GM10847 (cell line): ENCODE results near the gene SOWAHA.

Source experiments
- POLR2A ChIP-seq: IDR thresholded peaks from 2 replicates; pipeline ENCODE4 v1.6.1; 2011; ENCODE audit not compliant: insufficient read length; ENCODE audit errors: extremely low read depth

Gene SOWAHA

GRCh38 chr5:132774896-132775295 is 38.2 kb upstream of the SOWAHA start:
- TF ChIP-seq POLR2A: no peak

DNA sequence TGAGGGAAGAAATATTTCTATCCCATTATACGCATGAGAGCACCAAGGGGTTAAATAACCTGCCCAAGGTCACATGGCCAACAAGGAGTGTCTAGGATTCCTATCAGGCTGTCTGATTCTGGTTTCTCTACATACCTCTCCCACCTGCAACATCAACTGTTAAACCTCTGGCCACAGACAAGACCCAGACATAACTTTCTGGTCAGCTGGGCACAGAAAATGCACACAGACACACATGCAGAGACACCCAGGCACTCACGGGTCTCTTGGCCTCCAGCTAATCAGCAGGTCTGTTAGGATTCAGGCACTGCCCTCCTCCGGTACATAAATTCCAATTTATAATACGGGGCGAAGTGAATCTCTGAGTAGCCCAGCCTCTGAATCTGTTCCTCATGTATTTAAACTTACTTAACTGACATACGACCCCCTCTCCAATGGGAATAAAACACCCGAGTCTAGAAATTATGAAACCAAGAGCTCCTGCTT is 37.6 kb upstream of the SOWAHA start:
- no peak for TF ChIP-seq POLR2A

DNA sequence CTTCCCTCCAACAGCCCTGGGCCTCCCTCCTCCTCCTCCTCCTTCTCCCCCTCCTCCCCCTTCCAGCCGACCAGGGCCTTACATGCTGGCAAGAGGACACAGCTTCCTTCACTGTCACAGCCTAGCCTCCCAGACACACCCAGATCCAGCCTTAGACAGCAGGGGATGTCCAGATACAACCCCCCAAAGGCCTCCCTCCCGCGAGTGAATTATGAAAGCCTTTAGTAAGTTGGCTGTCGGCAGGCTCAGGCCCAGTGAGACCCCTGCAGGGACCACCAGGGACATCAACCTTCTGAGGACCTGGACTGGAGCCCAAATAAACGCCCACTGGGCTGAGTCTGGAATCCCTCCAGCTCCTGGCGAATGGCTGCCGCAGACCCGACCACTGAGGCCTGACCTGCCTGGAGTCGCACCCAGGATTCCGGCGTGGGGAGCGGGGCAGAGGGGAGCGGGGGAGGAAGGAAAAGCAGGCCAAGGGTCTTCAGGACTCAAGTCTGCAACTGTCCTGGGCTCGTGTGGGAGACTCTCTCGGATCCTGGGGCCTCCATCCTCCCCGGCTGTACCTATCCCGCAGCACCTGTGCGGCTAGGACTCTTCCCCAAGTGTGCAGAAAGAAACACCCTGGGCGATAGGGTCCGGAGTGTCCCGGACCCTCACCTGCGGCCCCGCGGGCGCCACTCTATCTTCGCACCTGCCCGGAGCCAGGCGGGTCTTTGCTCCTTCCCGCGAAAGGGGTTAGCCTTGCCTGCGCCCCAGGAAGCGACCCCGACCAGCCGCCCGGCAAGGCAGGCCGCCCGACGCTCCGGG is 36.8 kb upstream of the SOWAHA start:
- no peak for TF ChIP-seq POLR2A

- no peak for TF ChIP-seq POLR2A
Measured at GRCh38 chr5:132776938-132777208, 36.2 kb upstream of the SOWAHA start.

- TF ChIP-seq POLR2A: no peak
Measured at GRCh38 chr5:132777209-132778069, 35.7 kb upstream of the SOWAHA start, which contains the start of gene SEPTIN8. TSS of gene SEPTIN8 (minus strand) at chr5:132777239. CDS start at chr5:132777137, 102 bp downstream.

DNA sequence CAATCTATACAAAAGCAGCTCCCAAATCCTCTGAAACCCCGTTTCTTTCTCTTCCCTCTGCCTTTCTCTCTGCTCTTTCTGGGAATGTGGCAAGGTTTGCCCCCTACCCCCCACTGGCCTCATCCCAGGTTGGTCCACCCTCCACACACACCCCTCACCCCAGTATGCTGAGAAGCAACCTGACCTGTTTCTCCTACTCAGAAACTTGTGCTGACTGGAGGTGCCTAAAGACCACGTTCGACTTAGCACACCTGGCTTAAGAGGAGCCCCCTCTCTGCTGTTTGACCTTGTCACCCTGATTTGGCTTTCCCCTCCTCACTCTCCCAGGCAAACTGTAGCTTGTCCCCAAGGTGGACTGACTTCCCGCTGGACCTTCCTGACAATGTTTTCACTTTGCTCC is 35.0 kb upstream of the SOWAHA start:
- no peak for TF ChIP-seq POLR2A

DNA sequence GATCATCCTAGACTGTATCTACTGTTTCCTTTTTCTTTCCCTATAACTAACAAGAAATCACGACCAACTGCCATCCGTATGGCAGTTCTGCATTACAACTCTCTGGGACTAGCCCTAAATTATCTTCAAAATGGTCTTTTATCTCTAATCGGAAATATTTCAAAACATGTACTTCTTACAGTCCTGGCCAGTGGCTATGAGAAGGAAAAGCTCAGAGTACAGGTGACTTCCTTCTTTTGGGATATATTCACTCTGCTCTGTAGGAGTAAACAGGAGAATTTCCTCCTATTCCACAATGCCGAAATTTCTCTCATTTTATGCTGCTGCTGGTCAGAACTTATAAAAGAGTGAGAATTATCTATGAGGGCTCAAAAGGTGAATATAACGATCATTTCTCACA is 34.2 kb upstream of the SOWAHA start:
- no peak for TF ChIP-seq POLR2A

GRCh38 chr5:132779961-132780360 is 33.1 kb upstream of the SOWAHA start:
- no peak for TF ChIP-seq POLR2A

GRCh38 chr5:132780577-132780976 is 32.5 kb upstream of the SOWAHA start:
- TF ChIP-seq POLR2A: no peak

DNA sequence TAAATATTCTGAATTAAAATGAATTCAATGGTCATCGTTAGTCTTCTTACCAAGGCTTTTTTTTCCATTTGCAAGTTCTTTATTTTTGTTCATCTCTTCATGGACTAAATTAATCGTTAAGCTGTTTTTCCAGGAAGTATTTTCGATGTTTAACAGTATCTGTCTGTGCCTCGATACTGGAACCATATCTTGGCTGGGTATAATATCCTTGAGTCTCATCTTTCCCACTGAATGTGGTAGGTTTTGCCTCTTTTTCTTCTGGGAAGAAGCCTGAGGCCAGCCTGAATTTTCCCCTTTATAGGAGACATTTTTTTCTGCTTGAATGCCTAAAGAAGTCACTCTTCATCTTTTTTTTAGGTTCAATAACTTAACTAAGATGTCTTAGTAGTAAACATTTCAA is 32.1 kb upstream of the SOWAHA start:
- TF ChIP-seq POLR2A: no peak

DNA sequence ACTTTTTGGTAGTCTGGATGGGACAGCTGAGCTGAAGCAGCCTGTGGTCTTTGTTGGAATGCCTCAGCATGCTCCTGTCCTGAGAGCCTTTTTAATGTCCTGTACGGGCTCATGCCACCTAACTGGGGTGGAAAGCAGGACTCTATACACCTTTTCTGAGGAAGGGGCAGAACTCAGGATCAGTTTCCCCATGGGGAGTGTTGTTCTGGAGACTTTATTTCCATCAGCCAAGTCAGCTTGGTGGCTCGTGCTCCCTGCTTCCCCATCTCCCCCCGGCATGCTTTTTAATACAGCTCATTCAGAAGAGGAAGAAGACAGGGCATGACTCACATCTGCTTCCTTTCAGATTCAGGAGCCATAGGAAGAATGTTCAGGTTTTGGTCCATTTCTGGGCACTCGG is 31.0 kb upstream of the SOWAHA start:
- no peak for TF ChIP-seq POLR2A

DNA sequence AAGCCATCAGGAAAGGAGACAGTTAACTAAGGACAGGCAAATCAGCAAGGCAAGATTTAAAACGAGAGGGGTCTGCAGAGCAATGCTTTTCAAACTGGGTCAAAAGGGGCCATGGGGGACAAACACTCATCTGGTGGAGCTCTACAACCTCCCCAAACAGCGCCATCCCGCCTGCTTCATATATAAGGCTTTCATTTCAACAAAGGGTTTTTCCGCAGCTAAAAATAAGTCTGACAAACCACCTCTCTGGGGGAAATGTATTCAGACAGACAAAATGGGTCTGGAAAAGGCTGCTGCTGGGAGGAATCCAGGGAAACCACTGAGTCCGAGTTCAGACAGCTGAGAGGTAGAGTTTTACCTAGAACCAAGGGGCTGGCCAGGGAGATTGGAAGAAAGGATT is 27.7 kb upstream of the SOWAHA start:
- no peak for TF ChIP-seq POLR2A

- no peak for TF ChIP-seq POLR2A
Measured at GRCh38 chr5:132785864-132786263, 27.2 kb upstream of the SOWAHA start.

GRCh38 chr5:132787076-132787475 is 26.0 kb upstream of the SOWAHA start:
- no peak for TF ChIP-seq POLR2A

DNA sequence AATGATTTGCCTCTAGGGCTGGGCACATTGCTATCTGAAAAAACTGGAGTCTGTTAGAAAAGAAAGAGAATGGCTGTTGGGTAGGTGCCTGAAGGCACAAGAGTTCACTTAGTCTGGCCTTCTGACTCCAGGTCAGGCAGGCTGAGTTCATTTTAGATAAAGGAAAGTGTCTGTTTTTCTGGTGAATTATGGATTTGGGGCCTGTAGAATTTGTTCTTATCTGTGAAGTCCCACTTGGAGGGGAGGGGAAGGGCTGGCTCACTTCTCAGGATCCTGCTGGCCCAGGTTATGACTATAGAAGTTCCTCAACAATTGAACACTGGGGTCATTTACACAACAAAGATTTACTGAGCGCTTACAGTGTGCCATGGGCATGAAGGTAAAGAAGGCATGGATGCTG is 24.6 kb upstream of the SOWAHA start:
- TF ChIP-seq POLR2A: no peak

DNA sequence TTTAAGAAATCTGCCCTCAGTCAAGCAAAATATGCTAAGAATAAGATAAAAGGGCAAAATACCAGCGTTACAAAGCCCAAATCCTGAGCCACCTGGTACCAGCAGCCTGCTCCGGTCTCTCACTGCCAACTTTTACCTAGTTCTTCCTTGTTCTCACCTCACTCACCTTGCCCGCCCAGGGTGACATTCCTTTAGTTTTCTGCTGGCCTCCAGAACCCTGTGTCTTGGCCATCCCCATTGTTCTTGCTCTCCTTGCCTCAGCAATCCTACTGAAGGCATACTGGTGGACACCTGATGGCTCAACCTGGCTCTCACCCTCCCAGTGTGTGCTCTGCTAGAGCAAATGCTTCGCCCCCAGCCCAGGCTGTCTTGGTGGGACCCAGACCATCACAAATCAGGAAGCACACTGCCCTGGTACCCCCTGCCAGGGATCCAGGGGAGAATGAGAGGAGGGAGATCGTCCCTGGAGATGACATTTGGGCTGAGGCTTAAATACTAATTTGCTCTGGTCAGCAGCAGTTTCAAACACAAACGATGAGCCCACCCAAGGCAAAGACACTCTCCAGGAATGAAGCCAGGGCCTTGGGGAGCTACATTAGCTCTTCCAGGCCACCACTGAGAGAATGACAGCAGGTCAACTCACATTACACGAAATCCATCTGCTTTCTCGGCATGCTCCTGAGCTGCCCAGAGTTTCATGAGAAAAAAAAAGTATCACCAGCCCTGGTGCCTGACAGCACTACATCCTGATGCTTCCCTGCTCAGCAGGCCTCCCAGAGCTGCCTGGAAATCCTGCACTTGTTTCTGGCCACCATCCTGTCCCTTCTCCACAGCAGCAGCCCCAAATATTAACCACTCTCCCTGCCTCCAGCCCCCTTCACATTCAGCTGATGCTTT is 23.9 kb upstream of the SOWAHA start:
- no peak for TF ChIP-seq POLR2A
